Measurements from ENCODE around the gene RTN4R. TPM values are rescaled to one million over a fixed set of nuclear protein-coding genes. Genes with fewer than 3 reads are reported as not detected.

The RTN4R gene
- polyA plus RNA-seq, 1 of the 3 experiments (the other 2 are of a cell fraction) = 0.23 TPM

DNA sequence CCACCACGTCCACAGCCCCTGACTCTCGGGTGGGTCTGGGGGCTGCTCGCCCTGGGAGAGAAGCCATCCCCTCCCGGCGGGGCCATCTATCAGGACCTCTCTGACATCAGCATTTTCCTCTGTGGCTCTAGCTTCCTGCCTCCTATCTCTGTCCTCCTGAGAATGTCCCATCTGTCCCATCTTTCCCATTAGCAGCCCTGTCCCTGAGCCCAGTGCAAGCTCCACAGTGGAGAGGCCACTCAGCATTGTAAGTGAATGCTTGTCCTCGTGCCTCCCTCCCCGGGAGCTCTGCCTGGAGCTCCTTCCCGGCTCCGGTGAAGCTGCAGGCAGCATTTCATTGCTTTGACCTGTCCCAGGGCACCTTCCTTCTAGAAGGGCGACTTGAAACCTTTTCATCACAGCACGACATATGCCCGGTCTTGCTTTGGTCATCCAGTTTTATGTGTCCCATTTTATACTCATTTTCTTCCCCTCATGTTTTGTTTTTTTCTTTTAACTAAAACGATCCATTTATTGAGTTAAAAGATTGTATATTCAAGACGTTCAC, 49.7 kb downstream of the RTN4R start:
- Histone ChIP-seq H2AFZ (ENCODE audit: low read depth) (no peak overlapping the region), H3K4me1 (ENCODE audit: control insufficient read depth in 1 of 2, insufficient read depth in 2 of 2, low read depth in 1 of 2, low read length in 1 of 2) (peaks cover 0 to 9% of the 10 kb centered on the region in 2 experiments; a peak in 1 of 4 replicates), H3K4me3 (ENCODE audit: low read depth in 2 of 2, low read length in 1 of 2) (no peak overlapping the region), H3K27ac (ENCODE audit: low read depth in 2 of 2, low read length in 1 of 2) (no peak overlapping the region), H3F3A (replicated peaks; ENCODE audit: insufficient read depth) (no peaks in the 10 kb centered on the region), H3K27me3 (ENCODE audit: insufficient read depth) (no peaks in the 10 kb centered on the region), H3K9ac (no peak overlapping the region), H4K20me1 (ENCODE audit: insufficient read depth) (no peaks in the 10 kb centered on the region), H3K9me2 (no peaks in the 10 kb centered on the region), H3K36me3 (replicated peaks in 1 of 2; ENCODE audit: control insufficient read depth in 1 of 2, insufficient read depth in 2 of 2, low read length in 1 of 2) (no peaks in the 10 kb centered on the region), H3K4me2 (no peak overlapping the region), H3K79me2 (ENCODE audit: insufficient read depth) (no peaks in the 10 kb centered on the region), H3K9me3 (no peaks in the 10 kb centered on the region)
- TF ChIP-seq GATA2 (CRISPR knock-in tag; IDR thresholded peaks at IDR 0.05) (no peak), MEF2A (IDR thresholded peaks at IDR 0.05; ENCODE audit: borderline replicate concordance, low read depth) (no peak), NRF1 (IDR thresholded peaks at IDR 0.05; ENCODE audit: low read depth, low read length) (no peak), SMC3 (IDR thresholded peaks at IDR 0.05; ENCODE audit: low read depth, low read length) (no peak), RCOR1 (IDR thresholded peaks at IDR 0.05; ENCODE audit: low read length) (no peak), CHD2 (IDR thresholded peaks at IDR 0.05; ENCODE audit: low read length, partially characterized antibody) (no peak), RAD21 (IDR thresholded peaks at IDR 0.05; ENCODE audit: low read length) (no peak), FOSL2 (IDR thresholded peaks at IDR 0.05; ENCODE audit: borderline replicate concordance, low read depth) (no peak), SIN3A (IDR thresholded peaks at IDR 0.05; ENCODE audit: borderline replicate concordance, low read depth, low read length) (no peak), JUND (IDR thresholded peaks at IDR 0.05) (no peak), FOXJ3 (CRISPR knock-in tag; IDR thresholded peaks at IDR 0.05) (no peak), ELF1 (IDR thresholded peaks at IDR 0.05) (no peak), TAF1 (IDR thresholded peaks at IDR 0.05; ENCODE audit: borderline replicate concordance, low read depth, low read length) (no peak), YY1 (IDR thresholded peaks at IDR 0.05; ENCODE audit: low read depth) (no peak), EZH2phosphoT487 (IDR thresholded peaks at IDR 0.05; ENCODE audit: borderline replicate concordance, low read depth) (no peak)
- TF ChIP-seq, protein P1, sequence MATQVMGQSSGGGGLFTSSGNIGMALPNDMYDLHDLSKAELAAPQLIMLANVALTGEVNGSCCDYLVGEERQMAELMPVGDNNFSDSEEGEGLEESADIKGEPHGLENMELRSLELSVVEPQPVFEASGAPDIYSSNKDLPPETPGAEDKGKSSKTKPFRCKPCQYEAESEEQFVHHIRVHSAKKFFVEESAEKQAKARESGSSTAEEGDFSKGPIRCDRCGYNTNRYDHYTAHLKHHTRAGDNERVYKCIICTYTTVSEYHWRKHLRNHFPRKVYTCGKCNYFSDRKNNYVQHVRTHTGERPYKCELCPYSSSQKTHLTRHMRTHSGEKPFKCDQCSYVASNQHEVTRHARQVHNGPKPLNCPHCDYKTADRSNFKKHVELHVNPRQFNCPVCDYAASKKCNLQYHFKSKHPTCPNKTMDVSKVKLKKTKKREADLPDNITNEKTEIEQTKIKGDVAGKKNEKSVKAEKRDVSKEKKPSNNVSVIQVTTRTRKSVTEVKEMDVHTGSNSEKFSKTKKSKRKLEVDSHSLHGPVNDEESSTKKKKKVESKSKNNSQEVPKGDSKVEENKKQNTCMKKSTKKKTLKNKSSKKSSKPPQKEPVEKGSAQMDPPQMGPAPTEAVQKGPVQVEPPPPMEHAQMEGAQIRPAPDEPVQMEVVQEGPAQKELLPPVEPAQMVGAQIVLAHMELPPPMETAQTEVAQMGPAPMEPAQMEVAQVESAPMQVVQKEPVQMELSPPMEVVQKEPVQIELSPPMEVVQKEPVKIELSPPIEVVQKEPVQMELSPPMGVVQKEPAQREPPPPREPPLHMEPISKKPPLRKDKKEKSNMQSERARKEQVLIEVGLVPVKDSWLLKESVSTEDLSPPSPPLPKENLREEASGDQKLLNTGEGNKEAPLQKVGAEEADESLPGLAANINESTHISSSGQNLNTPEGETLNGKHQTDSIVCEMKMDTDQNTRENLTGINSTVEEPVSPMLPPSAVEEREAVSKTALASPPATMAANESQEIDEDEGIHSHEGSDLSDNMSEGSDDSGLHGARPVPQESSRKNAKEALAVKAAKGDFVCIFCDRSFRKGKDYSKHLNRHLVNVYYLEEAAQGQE (IDR thresholded peaks at IDR 0.05; ENCODE audit: low read depth, low read length) = no peak
- TF ChIP-seq, protein P2, sequence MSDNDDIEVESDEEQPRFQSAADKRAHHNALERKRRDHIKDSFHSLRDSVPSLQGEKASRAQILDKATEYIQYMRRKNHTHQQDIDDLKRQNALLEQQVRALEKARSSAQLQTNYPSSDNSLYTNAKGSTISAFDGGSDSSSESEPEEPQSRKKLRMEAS (IDR thresholded peaks at IDR 0.05; ENCODE audit: low read depth) = no peak
- TF ChIP-seq, protein P3, sequence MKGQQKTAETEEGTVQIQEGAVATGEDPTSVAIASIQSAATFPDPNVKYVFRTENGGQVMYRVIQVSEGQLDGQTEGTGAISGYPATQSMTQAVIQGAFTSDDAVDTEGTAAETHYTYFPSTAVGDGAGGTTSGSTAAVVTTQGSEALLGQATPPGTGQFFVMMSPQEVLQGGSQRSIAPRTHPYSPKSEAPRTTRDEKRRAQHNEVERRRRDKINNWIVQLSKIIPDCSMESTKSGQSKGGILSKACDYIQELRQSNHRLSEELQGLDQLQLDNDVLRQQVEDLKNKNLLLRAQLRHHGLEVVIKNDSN (IDR thresholded peaks at IDR 0.05; ENCODE audit: borderline replicate concordance, low read depth) = no peak
- TF ChIP-seq, protein P4, sequence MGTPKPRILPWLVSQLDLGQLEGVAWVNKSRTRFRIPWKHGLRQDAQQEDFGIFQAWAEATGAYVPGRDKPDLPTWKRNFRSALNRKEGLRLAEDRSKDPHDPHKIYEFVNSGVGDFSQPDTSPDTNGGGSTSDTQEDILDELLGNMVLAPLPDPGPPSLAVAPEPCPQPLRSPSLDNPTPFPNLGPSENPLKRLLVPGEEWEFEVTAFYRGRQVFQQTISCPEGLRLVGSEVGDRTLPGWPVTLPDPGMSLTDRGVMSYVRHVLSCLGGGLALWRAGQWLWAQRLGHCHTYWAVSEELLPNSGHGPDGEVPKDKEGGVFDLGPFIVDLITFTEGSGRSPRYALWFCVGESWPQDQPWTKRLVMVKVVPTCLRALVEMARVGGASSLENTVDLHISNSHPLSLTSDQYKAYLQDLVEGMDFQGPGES (IDR thresholded peaks at IDR 0.05; ENCODE audit: low read depth, low read length) = no peak
- DNase-seq = no peak
- CTCF ChIA-PET = interaction anchor here (1.2 kb wide), 1 partner anchor 25 kb away, joined by 3 read pairs; no protein-coding TSS in a partner anchor
- 65% methylated on average over 11 of the region's 14 CpGs for WGBS (ENCODE audit: low lambda C conversion rate)
- POLR2A ChIA-PET = no interaction called here
